Smooth muscle cell (in vitro differentiated cells): ENCODE data around the gene HBG1. TPM values are rescaled to one million over a fixed set of nuclear protein-coding genes. Genes with fewer than 3 reads are reported as not detected.

ENCODE experiments used
- DNase-seq: peaks from one replicate; lab custom pipeline; 2025; ENCODE audit not compliant: unreplicated experiment; lab: John Stamatoyannopoulos, UW
- H2AFZ ChIP-seq: fragments of 200-600 bp; sonication (generic); 2 replicates; pipeline ENCODE4 v1.6.0; 2016; ENCODE audit warnings: antibody characterized with exemption, low read depth, mild to moderate bottlenecking
- H3F3A ChIP-seq: fragments of 200-600 bp; sonication (generic); 2 replicates; pipeline ENCODE4 v1.6.0; 2017; ENCODE audit warnings: antibody characterized with exemption, low read depth
- H3K27ac ChIP-seq: fragments of 200-600 bp; sonication (generic); 2 replicates; pipeline ENCODE4 v1.5.1; 2016; ENCODE audit warnings: low read depth, mild to moderate bottlenecking
- H3K27me3 ChIP-seq: fragments of 200-600 bp; sonication (generic); 2 replicates; pipeline ENCODE4 v1.6.1; 2016; ENCODE audit warnings: low read depth, mild to moderate bottlenecking
- H3K36me3 ChIP-seq: fragments of 200-600 bp; sonication (generic); 2 replicates; pipeline ENCODE4 v1.5.1; 2016; ENCODE audit warnings: low read depth
- H3K4me1 ChIP-seq: fragments of 200-600 bp; sonication (generic); 2 replicates; pipeline ENCODE4 v1.5.1; 2016; ENCODE audit warnings: low read depth
- H3K4me2 ChIP-seq: fragments of 200-600 bp; sonication (generic); 2 replicates; pipeline ENCODE4 v1.6.0; 2016; ENCODE audit warnings: mild to moderate bottlenecking
- H3K4me3 ChIP-seq: fragments of 200-600 bp; sonication (generic); 2 replicates; pipeline ENCODE4 v1.5.1; 2016; ENCODE audit warnings: mild to moderate bottlenecking
- H3K79me2 ChIP-seq: fragments of 200-600 bp; sonication (generic); 2 replicates; pipeline ENCODE4 v1.6.0; 2016; ENCODE audit warnings: low read depth, mild to moderate bottlenecking
- H3K9ac ChIP-seq: fragments of 200-600 bp; sonication (generic); 2 replicates; pipeline ENCODE4 v1.6.0; 2016; ENCODE audit warnings: low read depth
- H3K9me3 ChIP-seq: fragments of 200-600 bp; sonication (generic); replicated peaks from 2 replicates; pipeline ENCODE4 v1.5.1; 2016; ENCODE audit warnings: low read depth
- H4K20me1 ChIP-seq: fragments of 200-600 bp; sonication (generic); 2 replicates; pipeline ENCODE4 v1.6.0; 2016; ENCODE audit warnings: low read depth
- CTCF ChIP-seq: fragments of 200-600 bp; sonication (generic); IDR thresholded peaks from 2 replicates; pipeline ENCODE4 v1.5.1; 2017; ENCODE audit warnings: borderline replicate concordance, mild to moderate bottlenecking, antibody characterized with exemption; ENCODE audit not compliant: insufficient read depth, poor library complexity, severe bottlenecking
- WGBS: methylation state at CpG from one replicate; pipeline ENCODE4 v1.1.7; 2016; ENCODE audit warnings: low lambda C conversion rate; 5-methylcytosine and 5-hydroxymethylcytosine counted together
- polyA plus RNA-seq: library from polyadenylated mRNA; unstranded; fragments of >200 nt; fragmentation: Nextera tagmentation; extraction: Ambion mirVana; gene quantifications from 2 replicates; pipeline ENCODE4 v1.2.1, GENCODE V29; 2016
- total RNA-seq: library from RNA; depleted of rRNA; stranded (reverse); fragments of >200 nt; gene quantifications from 2 replicates; pipeline ENCODE4 v1.2.3, GENCODE V29; 2014

The HBG1 gene
- total and polyA plus RNA-seq, 2 experiments from 2014 or later = not detected

- H3K9ac ChIP-seq = no peak overlapping the region
- no peak overlapping the region for H3K4me2 ChIP-seq
- H3K27me3 ChIP-seq = no peaks in the 10 kb centered on the region
- H3K9me3 ChIP-seq = no peaks in the 10 kb centered on the region
- no peak overlapping the region for H3K4me3 ChIP-seq
- no peaks in the 10 kb centered on the region for H3K36me3 ChIP-seq
- no peak for TF ChIP-seq CTCF
- H3K79me2 ChIP-seq = no peaks in the 10 kb centered on the region
- DNase-seq = no peak
- H3F3A ChIP-seq = no peaks in the 10 kb centered on the region
- no peaks in the 10 kb centered on the region for H4K20me1 ChIP-seq
- 44% methylated on average over 2 of the region's 2 CpGs for WGBS
- no peak overlapping the region for H2AFZ ChIP-seq
- no peak overlapping the region for H3K27ac ChIP-seq
- H3K4me1 ChIP-seq = no peaks in the 10 kb centered on the region
These were observed 12.2 kb downstream of the HBG1 start for GRCh38 chr11:5237420-5237819.

DNA sequence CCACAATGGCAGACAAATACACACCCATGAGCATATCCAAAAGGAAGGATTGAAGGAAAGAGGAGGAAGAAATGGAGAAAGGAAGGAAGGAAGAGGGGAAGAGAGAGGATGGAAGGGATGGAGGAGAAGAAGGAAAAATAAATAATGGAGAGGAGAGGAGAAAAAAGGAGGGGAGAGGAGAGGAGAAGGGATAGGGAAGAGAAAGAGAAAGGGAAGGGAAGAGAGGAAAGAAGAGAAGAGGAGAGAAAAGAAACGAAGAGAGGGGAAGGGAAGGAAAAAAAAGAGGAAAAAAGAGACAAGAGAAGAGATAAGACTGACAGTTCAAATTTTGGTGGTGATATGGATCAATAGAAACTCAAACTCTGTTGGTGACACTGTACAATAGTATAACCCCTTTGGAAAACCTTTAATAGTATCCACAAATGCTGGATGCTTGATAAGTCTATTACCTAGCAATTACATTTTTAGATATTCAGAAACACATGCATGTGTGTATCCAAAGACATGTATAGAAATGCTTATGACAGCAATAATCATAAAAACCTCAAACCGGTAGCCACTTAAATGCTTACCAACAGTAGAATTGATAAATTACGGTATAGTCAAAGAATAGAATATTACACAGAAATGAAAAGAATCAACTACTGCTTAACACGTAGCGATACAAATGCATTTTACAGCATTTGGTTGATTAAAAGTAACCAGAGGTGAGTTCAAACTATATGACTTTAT, 14.1 kb downstream of the HBG1 start:
- H3K9ac ChIP-seq = no peak overlapping the region
- WGBS = 91% methylated on average over 5 of the region's 5 CpGs
- no peak overlapping the region for H3K4me3 ChIP-seq
- H4K20me1 ChIP-seq = no peaks in the 10 kb centered on the region
- no peak overlapping the region for H3K4me2 ChIP-seq
- no peaks in the 10 kb centered on the region for H3K4me1 ChIP-seq
- H3K9me3 ChIP-seq = no peaks in the 10 kb centered on the region
- H3K79me2 ChIP-seq = no peaks in the 10 kb centered on the region
- no peaks in the 10 kb centered on the region for H3K36me3 ChIP-seq
- TF ChIP-seq CTCF = no peak
- H2AFZ ChIP-seq = no peak overlapping the region
- no peaks in the 10 kb centered on the region for H3F3A ChIP-seq
- H3K27ac ChIP-seq = no peak overlapping the region
- no peaks in the 10 kb centered on the region for H3K27me3 ChIP-seq
- DNase-seq = no peak

DNA sequence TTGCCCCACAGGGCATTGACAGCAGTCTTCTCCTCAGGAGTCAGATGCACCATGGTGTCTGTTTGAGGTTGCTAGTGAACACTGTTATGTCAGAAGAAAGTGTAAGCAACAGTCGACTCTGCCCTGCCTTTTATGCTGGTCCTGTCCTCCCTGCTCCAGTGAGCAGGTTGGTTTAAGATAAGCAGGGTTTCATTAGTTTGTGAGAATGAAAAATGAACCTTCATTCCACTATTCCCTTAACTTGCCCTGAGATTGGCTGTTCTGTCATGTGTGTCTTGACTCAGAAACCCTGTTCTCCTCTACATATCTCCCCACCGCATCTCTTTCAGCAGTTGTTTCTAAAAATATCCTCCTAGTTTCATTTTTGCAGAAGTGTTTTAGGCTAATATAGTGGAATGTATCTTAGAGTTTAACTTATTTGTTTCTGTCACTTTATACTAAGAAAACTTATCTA, 15.2 kb downstream of the HBG1 start, which contains the start of gene HBD:
Gene HBD, minus strand, starts transcription at position 103 of the 454 bp plus-strand sequence. Its CDS starts 50 bp downstream, at position 53.
- no peaks in the 10 kb centered on the region for H3K79me2 ChIP-seq
- no peak within 1 kb of the TSS for H3K27ac ChIP-seq
- H3K4me1 ChIP-seq = no peaks in the 10 kb centered on the region
- H3K27me3 ChIP-seq = no peaks in the 10 kb centered on the region
- no peak for TF ChIP-seq CTCF
- 78% methylated on average over 2 of the region's 2 CpGs for WGBS
- no peak within 1 kb of the TSS for H3K4me3 ChIP-seq
- H3F3A ChIP-seq = no peaks in the 10 kb centered on the region
- no peak within 1 kb of the TSS for H3K4me2 ChIP-seq
- H3K36me3 ChIP-seq = no peaks in the 10 kb centered on the region
- DNase-seq = no peak
- H3K9me3 ChIP-seq = no peaks in the 10 kb centered on the region
- H2AFZ ChIP-seq = no peak within 1 kb of the TSS
- H3K9ac ChIP-seq = no peak within 1 kb of the TSS
- H4K20me1 ChIP-seq = no peaks in the 10 kb centered on the region

DNA sequence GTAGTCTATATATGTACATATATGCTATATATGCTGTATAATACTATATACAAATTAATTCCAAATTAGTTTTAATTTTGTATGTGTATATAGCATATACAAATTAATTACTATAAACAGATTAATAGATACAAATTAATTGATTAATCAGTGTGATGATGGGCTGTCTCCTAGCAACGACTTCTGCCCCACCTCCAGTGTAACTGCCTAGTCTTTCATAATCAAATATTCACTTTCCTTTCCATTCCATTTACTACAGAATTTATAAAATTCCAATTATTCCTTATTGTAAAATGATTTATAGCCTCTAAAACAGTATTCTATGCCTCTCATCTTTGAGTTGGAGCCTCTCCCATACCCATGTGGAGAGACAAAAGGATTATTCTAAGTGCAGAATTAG, 16.4 kb downstream of the HBG1 start:
- Histone ChIP-seq H4K20me1 (no peaks in the 10 kb centered on the region), H2AFZ (no peak overlapping the region), H3K36me3 (no peaks in the 10 kb centered on the region), H3K79me2 (no peaks in the 10 kb centered on the region), H3F3A (no peaks in the 10 kb centered on the region), H3K4me2 (no peak overlapping the region), H3K27me3 (no peaks in the 10 kb centered on the region), H3K27ac (no peak overlapping the region), H3K4me3 (no peak overlapping the region), H3K9ac (no peak overlapping the region), H3K4me1 (no peaks in the 10 kb centered on the region), H3K9me3 (no peaks in the 10 kb centered on the region)
- no peak for DNase-seq
- 83% methylated on average over 1 of the region's 1 CpG for WGBS
- no peak for TF ChIP-seq CTCF
